Measurements from ENCODE around the gene RAPGEF6.

DNA sequence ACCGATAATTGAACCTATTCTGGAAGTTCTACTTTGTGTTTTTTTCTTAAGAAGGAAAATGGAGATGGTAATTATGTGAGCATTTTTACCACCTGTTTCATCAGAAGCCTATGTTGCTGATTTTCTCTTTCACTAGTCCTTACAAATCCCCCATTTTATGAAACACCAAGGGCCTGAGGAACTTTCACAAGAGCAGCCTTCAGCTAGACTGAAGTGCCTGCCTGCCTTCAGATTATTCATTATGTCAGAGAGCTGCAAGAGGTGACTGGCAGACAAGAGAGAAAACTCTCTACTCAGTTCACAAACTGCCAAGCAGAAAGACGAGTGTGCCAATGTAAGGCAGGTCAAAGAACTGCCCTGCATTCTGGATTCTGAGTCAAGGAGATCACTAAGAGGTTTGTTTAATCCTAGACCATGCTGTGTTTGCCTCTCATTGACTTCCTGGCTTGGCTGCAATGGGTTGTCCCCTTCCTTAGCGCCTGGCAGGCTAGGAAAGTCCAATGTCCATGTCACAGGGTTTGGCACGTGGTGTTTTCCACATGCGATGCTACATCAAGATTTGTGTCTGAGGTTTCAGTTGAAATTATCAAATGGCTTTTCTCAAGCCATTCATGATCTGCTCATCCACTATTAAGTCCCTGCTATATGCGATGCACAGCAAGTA, 227.9 kb downstream of the RAPGEF6 start:
- TF ChIP-seq, protein P1, sequence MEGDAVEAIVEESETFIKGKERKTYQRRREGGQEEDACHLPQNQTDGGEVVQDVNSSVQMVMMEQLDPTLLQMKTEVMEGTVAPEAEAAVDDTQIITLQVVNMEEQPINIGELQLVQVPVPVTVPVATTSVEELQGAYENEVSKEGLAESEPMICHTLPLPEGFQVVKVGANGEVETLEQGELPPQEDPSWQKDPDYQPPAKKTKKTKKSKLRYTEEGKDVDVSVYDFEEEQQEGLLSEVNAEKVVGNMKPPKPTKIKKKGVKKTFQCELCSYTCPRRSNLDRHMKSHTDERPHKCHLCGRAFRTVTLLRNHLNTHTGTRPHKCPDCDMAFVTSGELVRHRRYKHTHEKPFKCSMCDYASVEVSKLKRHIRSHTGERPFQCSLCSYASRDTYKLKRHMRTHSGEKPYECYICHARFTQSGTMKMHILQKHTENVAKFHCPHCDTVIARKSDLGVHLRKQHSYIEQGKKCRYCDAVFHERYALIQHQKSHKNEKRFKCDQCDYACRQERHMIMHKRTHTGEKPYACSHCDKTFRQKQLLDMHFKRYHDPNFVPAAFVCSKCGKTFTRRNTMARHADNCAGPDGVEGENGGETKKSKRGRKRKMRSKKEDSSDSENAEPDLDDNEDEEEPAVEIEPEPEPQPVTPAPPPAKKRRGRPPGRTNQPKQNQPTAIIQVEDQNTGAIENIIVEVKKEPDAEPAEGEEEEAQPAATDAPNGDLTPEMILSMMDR (IDR thresholded peaks at IDR 0.05) = no peak
- no peak for TF ChIP-seq POLR2A (IDR thresholded peaks at IDR 0.05)
